HG02943 (cell line): ENCODE results near the gene CADM4.
"Not testable (repeated sequence)": the region's sequence is repeated elsewhere in the genome, so short reads cannot be mapped to it uniquely, and the experiment has no call there.

Source experiments
- ATAC-seq: cut with Tn5 transposase; IDR thresholded peaks from one replicate; pipeline ENCODE4 v1.9.1; 2021; ENCODE audit warnings: mild to moderate bottlenecking, low read depth, moderate library complexity; ENCODE audit not compliant: unreplicated experiment

Gene CADM4

GRCh38 chr19:43612374-43612773, 27.3 kb downstream of the CADM4 start:
- no peak for ATAC-seq

DNA sequence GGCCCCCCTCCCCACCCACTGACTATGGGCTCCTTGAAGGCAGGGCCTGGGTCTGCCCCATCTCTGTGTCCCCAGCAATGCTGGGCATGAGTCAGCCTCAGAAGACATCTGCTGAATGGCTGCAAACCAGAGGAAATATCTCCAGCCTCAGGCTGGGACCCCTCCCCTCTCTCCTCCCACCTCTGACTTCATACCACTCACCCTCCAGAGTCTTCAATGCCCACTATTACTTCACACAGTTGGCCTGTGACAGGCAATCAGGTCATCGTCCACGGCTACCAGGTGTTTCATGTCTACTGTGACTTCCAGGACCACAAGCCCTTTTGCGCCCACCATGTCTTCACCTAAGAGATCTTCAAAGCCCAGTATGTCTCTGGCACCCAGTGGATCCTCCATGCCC, 27.9 kb downstream of the CADM4 start, which contains the start of gene SRRM5:
Gene SRRM5 (plus strand): TSS at position 301 of the 400 bp plus-strand sequence. CDS start 34 bp downstream, at position 335.
- no peak for ATAC-seq

DNA sequence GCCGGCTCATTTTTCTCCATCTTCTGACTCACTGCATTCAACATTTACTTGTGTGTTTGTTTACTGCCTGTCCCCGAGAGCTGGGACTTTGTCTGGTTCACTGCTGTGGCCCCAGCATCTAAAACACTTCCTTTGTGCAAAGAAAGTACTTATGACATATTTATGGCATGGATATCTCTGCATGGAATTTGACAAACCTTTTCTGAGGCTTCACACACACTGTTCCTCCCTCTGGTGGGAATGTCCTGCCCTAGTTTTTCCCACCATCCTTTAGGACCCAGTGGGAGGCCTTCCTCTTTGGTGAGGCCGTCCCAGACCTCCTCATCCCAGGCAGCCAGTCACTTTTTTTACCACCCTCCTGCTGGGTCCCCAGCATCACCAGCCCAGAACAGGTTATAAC, 29.2 kb downstream of the CADM4 start:
- no peak for ATAC-seq

- ATAC-seq = no peak
Observed at GRCh38 chr19:43609872-43610271, 29.8 kb downstream of the CADM4 start.

- no peak for ATAC-seq
Observed at GRCh38 chr19:43607238-43608205, 32.1 kb downstream of the CADM4 start.

GRCh38 chr19:43606569-43607229, 33.0 kb downstream of the CADM4 start:
- no peak for ATAC-seq

DNA sequence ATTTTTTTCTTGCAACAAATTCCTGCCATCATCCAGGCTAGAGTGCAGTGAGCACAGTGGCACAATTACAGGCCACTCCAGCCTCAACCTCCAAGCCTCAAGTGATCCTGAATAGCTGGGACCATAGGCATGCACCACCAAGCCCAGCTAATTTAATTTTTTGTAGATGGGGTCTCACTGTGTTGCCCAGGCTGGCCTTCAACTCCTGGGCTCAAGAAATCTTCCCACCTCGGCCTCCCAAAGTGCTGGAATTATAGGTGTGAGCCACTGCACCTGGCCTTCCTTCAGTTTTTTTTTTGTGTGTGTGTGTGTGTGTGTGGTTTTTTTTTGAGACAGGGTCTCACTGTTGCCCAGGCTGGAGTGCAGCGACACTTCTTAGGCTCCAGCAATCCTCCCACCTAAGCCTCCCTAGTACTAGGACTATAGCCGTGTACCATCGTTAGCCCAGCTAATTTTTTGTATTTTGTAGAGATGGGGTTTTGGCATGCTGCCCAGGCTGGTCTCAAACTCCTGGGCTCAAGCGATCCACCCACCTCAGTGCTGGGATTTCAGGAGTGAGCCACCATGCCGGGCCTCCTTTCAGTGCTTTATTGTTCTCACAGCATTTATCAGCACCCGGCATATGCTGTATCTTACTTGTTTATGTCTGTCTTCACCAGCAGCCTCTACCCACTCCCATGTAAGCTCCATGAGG, 33.6 kb downstream of the CADM4 start:
- ATAC-seq = no peak

DNA sequence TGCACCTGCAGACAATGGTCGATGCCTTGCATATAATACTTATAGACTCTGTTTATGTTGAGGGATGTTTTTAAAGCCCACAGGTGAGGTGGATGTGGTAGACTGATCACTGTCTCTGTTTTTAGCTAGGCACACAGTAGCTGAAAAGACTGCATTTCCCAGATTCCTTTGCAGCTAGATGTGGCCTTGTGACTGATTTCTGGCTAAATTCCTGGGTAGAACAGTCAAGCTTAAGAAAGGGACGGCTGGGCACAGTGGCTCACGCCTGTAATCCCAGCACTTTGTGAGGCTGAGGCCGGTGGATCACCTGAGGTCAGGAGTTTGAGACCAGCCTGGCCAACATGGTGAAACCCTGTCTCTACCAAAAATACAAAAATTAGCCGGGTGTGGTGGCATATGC, 39.3 kb downstream of the CADM4 start:
- ATAC-seq = not testable (repeated sequence)

DNA sequence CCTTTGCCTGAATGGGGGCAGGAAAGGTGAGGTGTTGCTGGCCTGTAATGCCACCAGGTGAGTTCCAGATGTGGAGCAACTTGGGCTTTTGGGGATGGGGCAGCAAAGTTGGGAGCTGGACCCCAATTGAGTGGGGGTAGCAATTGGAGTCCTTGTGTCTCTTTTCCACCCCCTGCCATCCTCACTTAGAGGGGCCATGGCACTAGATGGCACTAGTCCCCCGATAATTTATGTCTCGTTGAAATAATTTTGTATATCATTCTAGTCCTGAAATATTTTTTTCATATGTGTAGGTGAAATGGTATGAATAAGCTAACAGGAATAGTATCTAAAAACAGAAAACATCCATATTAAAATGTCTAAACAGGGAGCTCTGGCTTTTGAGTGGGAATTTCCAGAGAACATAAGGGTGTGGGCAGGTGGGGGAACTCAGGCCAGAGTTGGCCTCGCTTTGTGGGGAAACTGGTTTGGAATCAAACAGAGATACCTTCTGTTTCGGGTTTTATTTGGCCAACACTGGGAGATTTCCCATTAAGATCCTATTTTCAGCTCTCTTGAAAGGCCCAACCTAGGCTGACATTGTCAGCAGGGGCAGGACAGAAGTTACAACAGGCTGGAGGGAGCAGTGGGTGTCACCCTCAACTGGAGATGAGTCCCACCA, 39.9 kb downstream of the CADM4 start:
- no peak for ATAC-seq

DNA sequence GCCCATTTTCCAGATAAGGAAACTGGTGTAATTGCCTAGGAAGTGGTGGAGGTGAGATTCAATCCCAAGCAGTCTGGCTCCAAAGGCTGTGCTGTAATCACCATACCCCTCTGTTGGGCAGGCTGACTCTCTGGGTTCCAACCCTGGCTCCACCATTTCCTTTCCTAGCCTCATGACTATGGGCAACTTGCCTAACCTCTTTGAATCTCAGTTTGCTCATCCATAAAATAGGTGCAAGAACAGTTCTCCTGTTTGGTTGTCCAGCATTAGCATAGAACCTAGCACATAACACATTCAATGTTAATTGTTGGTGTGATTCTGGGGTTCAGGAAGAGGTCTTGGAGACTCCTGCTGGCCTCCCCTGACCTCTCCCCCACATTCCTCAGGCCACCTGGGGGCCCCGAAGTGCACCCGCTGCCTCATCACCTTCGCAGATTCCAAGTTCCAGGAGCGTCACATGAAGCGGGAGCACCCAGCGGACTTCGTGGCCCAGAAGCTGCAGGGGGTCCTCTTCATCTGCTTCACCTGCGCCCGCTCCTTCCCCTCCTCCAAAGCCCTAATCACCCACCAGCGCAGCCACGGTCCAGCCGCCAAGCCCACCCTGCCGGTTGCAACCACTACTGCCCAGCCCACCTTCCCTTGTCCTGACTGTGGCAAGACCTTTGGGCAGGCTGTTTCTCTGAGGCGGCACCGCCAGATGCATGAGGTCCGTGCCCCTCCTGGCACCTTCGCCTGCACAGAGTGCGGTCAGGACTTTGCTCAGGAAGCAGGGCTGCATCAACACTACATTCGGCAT, 41.0 kb downstream of the CADM4 start:
- no peak for ATAC-seq

DNA sequence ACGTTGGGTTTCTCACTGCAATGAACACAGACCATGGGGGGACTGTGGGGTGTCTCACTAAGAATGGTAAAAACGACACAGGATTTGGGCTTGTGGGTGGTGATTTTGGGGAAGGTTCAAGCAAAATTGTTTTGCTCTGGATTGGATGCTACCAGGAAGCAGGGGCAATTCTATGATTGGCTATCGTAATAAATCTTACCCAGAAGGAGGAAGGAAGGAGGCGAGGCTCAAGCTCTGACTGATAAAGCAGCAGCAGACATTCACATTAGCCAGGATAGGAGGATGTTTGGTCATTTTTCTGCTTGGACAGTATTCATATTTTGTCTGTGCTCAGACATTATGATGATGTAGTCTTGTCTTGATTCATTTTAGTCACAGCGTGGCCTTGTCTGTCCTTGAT, 41.8 kb downstream of the CADM4 start:
- ATAC-seq = no peak

- ATAC-seq = no peak
Observed at GRCh38 chr19:43596842-43597461, 42.7 kb downstream of the CADM4 start.

DNA sequence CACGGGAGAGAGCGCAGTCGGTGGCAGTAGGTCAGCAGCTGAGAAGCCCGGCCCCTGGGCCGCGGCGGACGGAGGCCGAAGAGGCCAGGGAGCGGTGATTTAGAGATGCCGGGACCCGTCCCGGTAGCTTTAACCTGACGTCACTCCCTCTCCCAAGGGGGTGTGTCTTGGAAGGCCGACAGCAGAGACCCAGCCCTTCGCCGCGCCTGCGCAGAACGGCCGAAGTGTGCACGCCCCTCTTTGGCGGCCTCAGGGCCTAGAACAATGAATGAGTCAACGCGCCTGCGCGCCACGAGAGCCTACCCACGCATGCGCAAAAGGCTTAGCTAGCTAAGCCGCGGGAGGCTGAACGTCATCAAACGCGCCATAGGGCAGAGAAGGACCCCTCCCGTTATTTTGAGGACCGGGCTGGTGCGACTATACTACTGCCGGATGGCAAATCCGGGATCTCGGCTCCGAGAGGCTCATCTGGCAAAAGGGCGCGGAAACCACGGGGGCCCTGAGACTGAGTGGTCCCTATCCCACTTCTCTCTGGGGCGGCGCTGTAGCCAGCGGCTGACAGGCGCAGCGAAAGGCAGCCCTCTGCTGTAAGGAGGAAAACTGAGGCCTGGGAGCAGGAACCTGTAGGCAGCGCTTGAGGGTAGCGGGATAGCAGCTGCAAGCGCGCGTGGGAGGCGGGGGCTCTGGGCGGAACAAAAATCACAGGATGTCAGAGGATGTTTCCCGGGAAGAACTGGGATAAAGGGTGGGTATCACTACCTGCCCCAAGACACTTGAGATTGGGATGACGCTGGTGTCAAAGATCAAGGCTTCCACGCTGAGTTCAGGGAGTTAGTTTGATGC, 43.4 kb downstream of the CADM4 start, which contains the start of the genes IRGQ and ZNF576:
Gene IRGQ (minus strand): TSS at position 136 of the 843 bp plus-strand sequence. CDS start 796 bp downstream, outside the sequence.
Gene ZNF576 (plus strand): TSS at position 597 of the 843 bp plus-strand sequence. CDS start 514 bp downstream, outside the sequence.
- peak; percentile 78 for ATAC-seq

DNA sequence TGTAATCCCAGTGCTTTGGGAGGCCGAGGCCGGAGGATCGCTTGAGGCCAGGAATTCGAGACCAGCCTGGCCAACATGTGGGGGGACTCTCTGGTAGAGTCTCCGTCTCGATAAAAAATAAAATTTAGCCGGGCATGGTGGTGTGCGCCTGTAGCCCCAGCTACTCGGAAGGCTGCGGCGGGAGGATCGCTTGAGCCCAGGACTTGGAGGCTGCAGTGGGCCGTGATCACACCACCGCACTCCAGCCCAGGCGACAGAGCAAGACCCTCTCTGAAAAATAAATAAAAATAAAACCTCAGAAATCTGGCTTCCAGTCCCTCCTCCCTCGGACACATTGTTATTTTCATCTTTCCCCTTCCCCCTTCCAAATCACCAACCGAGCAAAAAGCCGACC, 44.0 kb downstream of the CADM4 start:
- peak; percentile 9 for ATAC-seq

DNA sequence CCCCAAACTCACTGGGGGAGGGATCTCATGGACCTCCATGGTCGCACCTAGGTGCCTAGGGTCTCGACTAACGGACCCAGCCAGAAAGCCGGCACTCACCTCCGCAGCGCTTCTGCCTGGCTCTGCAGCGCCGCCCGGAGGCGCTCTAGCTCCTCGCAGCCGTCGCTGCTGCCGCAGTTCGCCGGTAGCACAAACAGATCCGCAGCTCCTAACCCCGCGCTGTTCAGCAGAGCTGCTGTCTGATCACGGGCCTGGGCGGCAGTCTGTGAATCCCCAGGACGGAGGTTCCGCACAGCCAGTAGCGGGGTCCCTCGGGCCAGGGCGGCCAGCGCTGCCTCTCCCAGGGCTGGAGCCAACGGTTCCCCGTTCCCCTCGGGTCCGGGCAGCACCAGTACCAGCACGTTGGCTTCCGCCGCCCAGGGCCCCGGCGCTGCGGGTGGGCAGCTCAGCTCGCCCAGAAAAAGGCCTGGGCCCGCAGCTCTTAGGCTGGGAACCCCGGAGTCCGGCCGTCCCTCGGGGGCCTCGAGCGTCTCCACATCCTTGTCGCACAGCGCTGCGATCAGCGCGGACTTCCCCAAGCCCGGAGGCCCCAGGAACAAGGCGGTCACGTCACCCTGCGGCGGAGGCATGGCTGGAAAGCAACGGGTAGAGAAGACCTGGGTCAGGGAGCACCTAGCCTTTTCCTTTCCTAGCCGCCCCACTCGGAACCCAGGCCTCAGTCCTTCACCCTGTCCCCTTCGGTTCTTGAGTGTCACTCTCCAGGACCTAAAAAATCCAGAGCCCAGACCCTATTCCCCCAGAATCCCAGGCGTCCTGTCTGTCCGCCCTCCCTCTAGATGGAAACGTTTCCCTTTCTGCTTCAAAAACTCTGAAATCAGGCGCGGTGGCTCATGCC, 44.7 kb downstream of the CADM4 start:
- no peak for ATAC-seq

DNA sequence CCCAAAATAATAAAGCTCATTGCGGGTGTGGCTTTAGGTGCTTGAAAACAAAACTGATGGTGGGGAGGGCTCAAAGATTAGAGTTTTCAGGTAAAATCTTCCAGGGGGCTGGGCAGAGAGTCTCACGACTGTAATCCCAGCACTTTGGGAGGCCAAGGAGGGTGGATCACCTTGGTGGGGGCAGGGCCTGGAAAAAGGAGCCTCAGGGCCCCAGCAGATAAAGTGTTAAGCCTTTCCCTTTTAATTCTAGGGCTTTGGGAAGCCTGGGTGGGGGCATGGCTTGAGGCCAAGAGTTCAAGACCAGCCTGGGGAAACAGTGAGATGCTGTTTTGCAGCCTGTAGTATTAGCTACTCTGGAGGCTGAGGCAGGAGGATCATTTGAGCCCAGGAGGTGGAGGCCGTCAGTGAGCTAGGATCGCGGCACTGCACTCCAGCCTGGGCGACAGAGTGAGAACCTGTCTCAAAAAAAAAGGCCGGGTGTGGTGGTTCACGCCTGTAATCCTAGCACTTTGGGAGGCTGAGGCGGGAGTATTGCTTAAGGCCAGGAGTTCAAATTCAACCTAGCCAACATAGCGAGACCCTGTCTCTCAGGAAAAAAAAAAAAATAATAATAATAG, 45.5 kb downstream of the CADM4 start:
- no peak for ATAC-seq
